ENCODE results near the gene GPD1L.

GPD1L gene

DNA sequence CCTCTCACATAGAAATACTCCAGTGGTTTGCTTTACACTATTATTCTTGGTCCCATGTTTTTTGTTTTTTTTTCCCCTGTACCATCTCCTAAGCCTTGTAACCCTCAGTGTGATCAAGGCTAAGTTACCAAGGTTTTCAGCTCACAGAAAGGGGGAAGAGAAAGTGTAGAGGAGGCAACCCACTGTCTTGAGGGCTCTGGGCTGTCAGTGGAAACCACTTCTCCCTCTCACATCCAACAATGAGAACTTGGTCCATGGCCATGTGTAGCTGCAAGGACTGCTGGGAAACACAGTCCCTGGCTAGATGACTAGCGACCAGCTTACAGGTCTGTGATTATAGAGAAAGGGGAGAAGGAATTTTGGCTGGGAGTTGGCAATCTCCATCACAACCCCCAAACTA lies 30.3 kb downstream of the GPD1L start:
- DNase-seq (ENCODE audit: low spot score): no peak

DNA sequence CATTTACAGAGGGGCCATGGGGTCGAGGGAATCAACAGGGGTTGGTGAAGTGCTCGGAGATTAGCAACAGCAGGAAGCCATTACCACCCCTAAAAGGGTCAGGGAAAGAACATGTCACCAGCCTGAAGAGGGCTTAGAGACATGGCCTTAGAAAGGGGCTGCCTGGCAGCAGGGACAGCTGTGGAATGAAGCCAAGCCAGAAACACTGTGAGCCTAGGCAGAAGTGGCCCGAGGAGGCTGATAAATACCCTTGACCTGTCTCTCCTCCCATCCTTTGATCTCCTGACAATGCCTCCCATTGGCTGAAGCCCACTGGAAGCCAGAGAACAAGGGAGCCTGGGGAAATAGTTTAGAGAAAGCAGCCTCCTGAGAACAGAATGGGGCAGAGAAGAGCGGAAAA lies 31.4 kb downstream of the GPD1L start:
- DNase-seq (ENCODE audit: low spot score): no peak

DNA sequence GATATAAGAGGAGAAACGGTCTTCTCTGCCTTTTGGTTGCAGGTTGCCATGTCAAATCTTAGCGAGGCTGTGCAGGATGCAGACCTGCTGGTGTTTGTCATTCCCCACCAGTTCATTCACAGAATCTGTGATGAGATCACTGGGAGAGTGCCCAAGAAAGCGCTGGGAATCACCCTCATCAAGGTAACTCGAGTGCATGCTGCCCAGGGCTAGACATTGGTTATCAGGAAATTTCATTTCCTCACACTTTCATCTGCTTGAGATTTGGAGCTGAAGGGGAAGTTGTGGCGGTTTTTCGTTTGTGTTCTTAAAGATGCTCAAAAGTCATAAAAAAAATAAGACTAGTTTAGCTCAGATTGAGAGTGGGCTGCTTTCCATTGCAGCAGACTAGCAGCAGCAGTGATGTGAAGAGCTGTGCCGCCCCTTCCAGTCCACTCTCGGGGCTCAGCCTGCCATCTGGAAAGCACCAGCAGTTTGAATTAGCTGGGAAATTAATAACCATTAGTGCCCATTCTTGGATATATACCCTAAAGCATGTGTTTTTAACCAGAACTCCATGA lies 32.2 kb downstream of the GPD1L start:
- DNase-seq (ENCODE audit: low spot score): no peak

DNA sequence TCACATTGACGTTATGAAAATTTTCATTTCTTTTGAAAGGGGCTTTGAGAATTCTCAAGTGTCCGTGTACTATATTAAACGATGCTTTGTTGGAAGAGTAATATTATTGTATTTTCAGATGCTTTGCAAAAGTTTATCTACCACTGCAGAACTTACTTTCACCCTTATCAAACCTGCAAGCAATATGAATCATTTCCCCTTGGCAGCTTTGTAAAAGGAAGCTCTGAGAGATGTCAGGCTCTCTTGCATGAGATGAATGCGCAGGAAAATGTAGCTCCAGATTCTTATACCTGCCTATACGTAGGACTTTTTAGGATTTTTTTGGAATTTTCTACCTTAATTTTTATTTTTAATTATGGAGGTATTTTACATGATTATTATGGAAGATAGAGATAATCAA lies 34.5 kb downstream of the GPD1L start:
- no peak for DNase-seq (ENCODE audit: low spot score)

DNA sequence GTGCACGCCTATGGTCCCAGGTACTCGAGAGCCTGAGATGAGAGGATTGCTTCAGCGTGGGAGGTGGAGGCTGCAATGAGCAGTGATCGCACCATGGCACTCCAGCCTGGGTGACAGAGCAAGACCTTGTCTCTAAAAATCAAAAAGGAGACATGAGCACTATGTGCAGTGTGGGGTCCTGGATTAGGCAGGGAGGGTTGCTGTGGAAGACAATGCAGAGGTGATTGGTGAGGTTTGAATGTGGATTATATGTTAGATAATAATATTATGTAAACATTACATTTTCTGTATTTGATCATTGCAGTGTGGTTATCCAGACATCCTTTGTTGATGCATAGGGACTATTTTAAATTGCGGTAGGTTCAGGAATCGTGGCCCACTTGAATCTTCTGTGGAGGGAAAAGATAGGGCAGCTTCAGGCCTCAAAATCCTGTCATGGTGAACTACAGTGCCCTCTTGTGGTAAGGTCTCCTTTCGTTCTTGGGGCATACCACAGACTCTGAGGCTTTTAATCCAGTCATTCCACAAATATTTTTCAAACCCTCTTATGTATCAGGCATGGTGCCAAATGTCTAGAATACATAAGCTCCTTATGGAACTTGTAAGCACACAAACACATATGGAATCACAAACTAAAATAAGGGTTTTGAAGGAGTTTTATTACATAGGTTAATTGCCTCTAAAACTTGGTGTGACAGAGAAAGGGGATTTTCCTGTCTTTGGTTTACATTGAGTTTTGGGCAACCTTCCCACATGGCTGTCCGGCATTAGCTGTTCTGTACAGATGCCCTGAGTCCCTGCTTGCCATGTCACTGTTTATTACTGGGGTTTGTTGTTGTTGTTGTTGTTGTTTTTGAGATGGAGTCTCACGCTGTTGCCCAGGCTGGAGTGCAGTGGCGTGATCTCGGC lies 37.7 kb downstream of the GPD1L start:
- peak; percentile 80 for DNase-seq (ENCODE audit: low spot score)

DNA sequence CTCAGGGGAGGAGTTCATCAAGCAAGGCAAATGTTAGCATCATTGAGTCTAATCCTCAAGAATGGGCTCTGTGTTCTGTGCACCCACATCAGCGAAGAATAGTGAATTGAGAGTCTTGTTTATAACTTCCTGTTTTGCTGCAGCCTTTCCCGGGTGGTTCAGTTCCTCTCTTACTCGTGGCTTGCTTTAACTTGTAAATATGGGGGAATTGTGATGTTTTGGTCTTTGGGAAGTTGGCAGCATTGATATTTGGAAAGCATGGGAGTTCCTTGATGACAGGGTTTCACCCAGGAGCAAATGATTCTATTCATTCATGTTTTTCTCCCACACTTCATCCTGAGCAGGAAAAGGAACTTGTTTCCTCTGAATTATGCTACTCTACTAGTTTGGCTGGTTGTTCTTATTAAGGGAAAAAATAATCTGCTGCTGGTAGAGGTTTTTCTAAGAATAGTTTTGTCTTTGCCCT lies 40.4 kb downstream of the GPD1L start:
- no peak for DNase-seq (ENCODE audit: low spot score)

DNA sequence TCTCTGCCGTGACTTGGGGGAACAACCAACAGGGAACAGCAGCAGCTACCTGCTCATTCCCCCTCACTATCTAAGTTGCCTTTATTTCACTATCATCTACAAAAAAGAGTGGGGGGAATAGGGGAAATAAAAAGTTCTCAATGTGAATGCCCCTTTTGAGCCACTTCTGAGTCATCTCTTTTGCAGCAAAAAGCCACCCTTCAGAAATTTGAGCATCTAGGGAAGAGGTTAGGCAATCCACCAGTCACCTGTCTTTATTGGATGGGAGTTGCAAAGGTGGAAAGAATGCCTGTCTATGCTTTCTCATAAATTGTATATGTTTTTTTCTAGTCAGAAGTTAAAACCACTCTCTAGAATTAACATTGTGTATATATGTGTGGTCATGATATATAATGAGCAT lies 41.1 kb downstream of the GPD1L start:
- no peak for DNase-seq (ENCODE audit: low spot score)

DNA sequence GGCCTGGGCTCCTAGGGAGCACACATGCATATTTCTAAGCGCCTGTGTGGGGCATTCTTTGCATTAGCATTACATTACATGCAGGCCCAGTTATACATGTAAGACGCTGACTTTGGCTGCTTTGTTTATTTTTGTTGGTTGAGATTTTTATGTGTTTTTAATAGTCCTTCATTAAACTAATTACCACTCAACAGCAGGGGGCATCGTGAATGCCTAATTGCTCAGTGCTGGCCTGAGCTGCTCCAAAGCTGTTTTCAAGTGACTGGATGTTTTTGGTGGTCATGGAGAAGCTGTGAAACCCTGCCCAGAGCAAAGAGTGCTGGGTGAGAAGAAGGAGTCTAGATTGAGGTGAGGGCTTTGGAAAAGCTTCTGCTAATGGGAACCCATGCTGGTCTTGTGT lies 41.5 kb downstream of the GPD1L start:
- DNase-seq (ENCODE audit: low spot score): no peak

DNA sequence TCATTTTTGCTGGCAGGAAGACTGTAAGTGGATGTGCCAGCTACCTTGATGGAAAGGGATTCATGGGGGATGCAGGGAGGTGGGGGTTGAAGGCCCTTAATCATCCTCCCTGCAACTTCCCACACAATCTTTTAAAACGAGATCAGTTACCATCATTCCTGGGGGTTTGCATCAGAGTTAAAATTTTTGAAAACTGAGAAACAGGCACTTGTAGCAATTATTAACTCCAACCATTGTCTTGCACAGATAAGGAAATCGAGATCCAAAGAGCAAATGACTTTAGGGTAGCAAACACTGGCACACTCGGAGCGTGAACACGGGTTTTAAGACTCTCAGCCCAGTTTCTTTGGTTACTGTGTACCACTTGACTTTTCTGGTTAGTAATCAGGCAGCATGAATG lies 41.9 kb downstream of the GPD1L start:
- no peak for DNase-seq (ENCODE audit: low spot score)

DNA sequence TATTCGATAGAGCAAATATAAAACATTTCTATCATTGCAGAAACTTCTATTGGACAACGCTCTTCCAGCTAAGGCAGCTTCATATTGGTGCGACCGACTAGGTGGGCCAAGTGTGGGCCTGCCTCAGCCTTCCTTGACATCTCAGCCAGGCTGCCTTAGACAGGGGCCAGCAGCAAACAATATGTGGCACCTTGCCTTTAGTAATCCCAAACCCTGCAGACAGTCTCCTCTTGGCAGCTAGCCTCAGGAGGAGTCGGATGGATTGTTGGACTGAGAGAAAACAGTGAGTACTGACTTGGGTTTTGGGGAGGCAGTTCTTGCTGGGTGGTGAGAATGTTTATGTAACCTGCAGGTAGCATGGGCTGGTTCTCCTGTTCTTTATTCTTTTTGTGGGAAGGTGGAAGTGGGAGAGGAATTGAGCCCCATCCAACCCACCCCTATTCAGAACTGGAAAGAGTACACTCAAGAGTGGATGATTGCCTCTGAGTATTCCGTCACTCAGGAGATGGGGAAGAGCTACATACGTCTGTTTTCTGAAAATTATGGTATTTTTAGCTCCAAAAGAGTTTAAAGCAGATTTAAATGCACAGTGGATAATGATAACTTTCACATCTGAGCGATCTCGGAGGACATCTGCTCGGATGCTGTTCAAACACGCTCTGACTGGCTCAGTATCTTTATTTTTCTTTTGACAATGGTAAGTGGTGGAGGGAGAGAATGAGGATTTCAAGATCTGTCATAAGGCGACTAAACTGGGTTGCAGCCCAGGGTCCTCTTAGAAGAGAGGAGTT lies 47.2 kb downstream of the GPD1L start:
- no peak for DNase-seq (ENCODE audit: low spot score)

DNA sequence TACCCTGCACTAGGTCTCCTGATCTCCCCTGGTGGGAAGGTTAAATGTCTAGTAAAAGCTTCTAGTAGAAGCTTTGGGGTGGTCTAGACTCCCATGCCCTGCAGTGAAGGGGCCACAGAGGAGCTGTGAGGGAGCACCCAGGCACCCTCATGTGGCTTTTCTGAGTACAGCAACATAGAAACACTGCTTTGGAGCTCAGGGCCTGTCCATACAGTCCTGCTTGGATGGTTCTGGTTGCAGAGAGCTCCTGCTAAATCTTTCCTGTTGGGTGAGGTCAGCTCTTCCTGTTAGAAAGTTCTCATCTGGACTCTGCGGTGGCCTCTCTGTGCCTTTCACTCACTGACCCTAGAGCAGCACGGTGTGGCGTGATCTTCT lies 47.8 kb downstream of the GPD1L start:
- peak; percentile 22 for DNase-seq (ENCODE audit: low spot score)

DNA sequence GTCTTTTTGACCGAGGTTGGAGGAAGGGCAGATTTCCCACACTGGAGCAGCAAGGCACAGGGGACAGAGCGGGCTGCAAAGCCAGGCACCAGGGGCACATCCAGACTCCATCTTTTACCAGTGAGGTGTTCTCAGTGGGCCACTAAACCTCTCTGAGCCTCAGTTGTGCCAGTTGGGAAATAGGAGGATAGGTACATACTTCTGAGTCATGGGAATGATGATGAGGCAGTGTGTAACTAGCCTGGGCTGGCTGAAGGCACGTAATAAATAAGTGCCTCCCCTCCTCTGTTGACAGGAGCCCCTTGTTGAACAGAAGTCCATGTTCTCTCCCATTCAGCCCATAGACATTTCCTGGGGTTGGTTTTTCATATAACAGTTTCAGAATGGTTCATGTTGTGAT lies 48.7 kb downstream of the GPD1L start:
- no peak for DNase-seq (ENCODE audit: low spot score)

DNA sequence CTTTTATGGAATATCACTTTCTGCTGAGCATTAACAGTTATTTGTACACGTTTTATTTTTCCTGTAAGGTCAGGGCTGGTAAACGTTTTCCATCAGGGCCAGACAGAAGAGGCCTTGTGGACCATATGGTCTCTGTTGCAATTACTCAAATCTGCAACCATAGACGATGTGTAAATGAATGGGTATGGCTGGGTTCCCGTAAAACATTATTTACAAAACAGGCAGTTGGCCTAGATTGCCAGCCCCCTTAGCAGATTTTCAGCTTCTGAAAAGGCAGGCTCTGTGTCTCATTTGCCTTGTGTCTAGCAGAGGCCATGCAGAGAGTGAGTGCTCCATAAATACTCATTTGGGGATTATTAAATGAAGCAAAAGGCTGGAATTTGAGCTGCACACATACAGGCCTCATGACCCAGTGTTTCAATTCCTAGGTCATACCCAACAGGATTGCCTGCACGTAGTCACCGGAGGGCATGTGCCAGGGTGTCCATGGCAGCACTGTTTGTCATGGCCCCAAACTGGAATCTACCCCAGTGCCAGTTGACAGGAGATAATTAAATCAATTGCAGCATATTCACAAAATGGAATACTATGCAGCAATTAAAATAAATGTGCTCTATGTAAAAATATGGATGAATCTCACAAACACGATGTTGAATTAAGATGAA lies 51.3 kb downstream of the GPD1L start:
- DNase-seq (ENCODE audit: low spot score): no peak

DNA sequence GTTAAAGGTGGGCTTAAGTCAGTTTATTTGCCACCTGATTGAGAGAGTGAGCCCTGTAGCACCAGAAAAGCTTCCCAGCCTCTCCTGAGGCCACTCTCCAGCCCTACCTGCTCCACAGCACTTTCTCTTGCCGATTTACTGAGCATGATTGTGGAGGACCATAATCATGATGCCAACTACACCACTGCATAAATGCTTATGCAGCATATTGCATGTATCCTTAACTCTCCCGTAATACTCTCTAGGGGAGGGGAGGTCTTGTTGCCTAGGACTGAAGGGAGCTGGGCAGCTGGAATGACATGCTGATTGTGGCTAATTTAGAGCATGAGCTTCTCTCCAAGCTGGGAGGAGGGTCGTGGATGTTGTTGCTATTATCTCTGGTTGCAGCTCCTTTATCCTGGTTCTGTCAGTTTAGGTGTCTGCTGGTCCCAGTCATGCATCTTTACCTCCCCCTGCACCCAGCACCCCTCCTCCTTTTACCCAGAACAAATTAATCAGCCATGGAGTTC lies 54.3 kb downstream of the GPD1L start:
- DNase-seq (ENCODE audit: low spot score): no peak

DNA sequence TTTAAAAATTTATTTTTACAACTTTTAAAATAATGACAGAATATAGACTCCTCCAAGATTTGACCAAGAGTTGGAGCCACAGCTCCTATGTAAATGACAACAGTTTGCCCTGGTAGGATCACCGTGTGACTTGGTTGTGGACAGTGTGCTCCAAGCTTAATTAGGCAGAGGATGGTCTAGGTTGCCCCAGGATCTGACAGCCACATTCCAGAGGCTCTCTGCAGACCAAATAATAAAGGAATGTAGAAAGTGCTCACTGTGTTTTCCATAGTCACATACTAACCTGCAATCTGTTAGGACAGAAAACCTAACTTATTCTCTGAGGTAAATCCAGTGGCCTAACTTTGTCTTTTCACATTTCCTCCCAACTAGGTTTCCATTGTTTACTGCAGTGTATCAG lies 59.0 kb downstream of the GPD1L start:
- DNase-seq (ENCODE audit: low spot score): no peak

DNA sequence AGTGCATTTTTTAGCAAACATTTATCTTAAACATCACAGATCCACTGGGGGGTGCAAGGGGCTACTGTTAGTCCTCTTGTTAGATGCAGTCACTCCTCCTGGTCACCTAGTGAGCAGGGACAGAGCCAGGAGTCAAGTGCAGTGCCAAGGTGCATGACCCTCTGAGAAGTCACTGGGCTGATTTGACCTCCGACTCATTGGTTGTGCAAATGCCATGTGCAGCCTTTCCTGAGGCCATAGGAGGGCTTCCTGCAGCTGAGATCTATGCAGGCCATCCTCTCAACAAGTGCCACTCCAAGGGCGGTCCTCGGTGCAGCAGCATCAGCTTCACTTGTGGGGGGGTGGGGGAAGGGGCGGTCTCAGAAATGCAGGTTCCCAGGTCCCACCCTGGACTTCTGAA lies 60.2 kb downstream of the GPD1L start:
- DNase-seq (ENCODE audit: low spot score): no peak

DNA sequence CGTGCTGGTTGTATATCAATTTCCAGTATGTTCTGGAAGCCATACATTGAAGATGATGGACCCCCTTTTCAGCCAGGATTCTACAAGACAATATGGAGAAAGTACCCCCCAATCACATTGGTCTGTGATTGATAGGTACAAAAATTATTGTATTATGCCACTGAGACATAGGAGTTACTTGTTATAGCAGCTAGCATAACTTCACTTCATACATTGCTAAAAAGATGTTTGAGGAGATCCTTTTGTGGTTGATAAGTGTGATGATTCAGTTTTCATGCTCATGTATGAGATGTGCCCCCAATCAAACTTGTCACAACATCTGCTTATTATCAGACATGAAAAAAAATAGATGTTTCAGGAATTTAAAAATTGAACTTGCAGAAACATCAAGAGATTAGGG lies 66.0 kb downstream of the GPD1L start:
- DNase-seq (ENCODE audit: low spot score): no peak

DNA sequence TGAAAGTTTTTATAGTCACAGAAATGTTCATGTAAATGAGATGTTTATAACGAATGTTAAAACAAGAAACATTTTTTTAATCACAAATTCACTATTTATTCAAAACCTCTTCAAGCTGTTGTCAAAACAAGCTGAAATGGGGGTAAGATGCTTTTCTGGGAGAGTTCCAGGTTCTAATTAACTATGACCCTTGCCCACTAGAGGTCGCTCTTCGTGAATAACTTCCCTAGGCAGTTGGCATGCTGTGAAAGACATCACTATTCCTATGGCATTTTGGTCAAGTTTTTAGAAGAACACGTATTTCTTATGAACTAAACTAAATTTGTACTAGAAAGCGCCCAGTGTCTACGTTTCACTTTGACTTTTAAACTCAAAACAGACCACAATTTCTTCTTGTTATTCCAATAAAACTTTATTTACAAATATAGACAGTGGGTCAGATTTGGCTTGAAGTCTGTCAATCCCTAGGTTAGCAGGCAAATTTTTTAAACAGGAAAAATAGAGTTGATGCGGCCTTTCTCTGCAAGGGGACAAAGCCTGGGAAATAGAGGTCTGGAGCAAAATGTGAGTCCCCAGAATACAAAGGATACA lies 69.3 kb downstream of the GPD1L start:
- DNase-seq (ENCODE audit: low spot score): peak; percentile 40

DNA sequence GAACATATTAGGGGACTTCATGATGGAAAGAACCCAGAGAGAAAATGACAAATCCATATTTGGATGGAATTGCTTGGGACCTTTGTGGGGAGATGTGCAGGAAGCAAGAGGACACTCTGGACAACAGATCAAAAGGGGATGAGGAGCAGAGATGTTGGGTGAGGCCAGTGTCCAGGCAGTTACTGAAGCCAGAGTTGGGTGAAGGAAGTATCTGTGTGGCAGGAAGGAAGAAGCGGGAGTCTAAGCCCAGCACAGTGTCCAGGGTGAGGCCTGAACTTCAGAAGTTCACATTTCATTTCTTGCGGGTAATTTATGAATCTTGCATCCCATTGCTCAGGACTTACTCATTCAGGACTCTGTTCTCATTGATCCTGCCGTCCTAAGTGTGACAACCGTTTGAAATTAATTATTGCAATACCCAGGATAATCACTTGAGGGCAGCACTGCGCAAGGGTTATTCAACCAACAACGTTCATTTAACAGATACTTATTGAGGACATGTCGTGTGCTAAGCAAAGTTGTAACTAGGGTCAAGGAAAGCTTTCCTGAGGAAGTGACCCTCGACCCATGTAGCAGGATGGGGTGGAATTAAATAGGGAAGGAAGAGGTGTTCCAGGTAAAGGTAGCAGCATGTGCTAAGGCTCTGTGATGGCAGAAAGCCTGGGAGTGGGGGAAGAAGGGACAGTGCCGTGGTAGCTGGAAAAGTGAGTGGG lies 70.7 kb downstream of the GPD1L start:
- peak; percentile 26 for DNase-seq (ENCODE audit: low spot score)

DNA sequence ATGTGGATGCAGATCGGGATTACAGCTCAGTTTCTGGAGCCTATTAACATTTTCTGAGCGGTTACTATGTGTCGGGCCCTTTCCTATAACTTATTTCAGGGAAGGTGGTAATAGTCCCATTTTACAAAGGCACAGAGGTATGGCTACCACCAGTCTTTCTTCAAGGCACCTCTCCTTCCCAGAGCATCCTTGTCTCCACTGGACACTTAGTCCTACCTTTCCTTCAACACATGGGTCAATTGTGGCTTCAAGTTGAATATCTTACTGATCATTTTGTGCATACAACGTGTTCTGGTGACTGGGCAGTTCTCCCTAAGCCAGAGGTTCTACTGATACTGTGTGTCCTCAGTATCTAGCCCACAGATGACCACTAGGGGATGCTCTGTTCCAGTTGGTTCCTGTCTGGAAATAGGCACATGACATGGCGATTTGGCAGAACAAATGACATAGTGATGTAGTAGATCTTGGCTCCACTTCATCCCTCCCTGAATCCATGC lies 71.3 kb downstream of the GPD1L start:
- peak; percentile 51 for DNase-seq (ENCODE audit: low spot score)
